ENCODE measurements around the gene PRR5L. TPM values are rescaled to one million over a fixed set of nuclear protein-coding genes. Genes with fewer than 3 reads are reported as not detected.

Gene PRR5L
- total RNA-seq, 1 donor from 2014 or later = 122 TPM

- Mint-ChIP-seq H3K9me3 (ENCODE audit: unreplicated experiment) (no peaks in the 10 kb centered on the region), H3K4me3 (ENCODE audit: unreplicated experiment) (no peak overlapping the region), H3K36me3 (ENCODE audit: low read depth, unreplicated experiment) (no peaks in the 10 kb centered on the region), H3K27me3 (ENCODE audit: unreplicated experiment) (peaks cover 7% of the 10 kb centered on the region), H3K4me1 (ENCODE audit: unreplicated experiment) (peaks cover 50% of the 10 kb centered on the region), H3K27ac (ENCODE audit: unreplicated experiment) (peak overlapping the region; percentile 87)
- TF ChIP-seq, protein P1, sequence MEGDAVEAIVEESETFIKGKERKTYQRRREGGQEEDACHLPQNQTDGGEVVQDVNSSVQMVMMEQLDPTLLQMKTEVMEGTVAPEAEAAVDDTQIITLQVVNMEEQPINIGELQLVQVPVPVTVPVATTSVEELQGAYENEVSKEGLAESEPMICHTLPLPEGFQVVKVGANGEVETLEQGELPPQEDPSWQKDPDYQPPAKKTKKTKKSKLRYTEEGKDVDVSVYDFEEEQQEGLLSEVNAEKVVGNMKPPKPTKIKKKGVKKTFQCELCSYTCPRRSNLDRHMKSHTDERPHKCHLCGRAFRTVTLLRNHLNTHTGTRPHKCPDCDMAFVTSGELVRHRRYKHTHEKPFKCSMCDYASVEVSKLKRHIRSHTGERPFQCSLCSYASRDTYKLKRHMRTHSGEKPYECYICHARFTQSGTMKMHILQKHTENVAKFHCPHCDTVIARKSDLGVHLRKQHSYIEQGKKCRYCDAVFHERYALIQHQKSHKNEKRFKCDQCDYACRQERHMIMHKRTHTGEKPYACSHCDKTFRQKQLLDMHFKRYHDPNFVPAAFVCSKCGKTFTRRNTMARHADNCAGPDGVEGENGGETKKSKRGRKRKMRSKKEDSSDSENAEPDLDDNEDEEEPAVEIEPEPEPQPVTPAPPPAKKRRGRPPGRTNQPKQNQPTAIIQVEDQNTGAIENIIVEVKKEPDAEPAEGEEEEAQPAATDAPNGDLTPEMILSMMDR (IDR thresholded peaks at IDR 0.05; ENCODE audit: unreplicated experiment) = no peak
- DNase-seq (ENCODE audit: low spot score) = no peak
Measured at GRCh38 chr11:36345084-36345511, 49.0 kb downstream of the PRR5L start.

DNA sequence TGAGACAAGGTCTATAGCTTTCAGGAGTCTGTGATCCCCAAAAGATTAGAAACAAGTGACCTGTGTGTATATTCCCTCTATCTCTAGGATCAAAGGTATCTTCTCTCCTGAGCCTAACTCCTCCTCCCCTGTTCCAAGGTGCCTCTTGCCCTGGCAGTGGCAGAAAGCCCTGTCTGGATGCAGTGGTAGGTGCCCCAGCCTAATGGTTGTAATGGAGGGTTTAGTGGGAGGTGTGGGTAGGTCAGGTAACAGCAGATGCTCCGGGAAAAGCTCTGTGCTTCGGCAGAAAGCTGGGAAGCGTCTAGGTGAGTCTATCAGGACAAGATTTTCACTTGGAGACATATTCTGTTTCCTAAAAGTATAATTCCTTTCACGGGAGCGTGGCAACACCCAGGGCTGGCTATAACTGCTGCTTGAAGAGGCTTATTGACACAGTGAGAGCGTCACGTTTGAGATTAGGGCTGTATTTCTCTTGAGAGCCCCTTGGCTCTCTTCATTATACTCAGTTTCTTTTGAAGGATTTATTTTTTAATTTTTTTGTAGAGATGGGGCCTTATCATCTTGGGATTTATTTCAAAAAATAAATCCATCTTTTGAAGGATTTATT is 49.5 kb downstream of the PRR5L start:
- Mint-ChIP-seq H3K9me3 (ENCODE audit: unreplicated experiment) (no peaks in the 10 kb centered on the region), H3K4me3 (ENCODE audit: unreplicated experiment) (no peak overlapping the region), H3K27me3 (ENCODE audit: unreplicated experiment) (peaks cover 7% of the 10 kb centered on the region), H3K4me1 (ENCODE audit: unreplicated experiment) (peaks cover 50% of the 10 kb centered on the region), H3K27ac (ENCODE audit: unreplicated experiment) (peak overlapping the region; percentile 52), H3K36me3 (ENCODE audit: low read depth, unreplicated experiment) (no peaks in the 10 kb centered on the region)
- no peak for DNase-seq (ENCODE audit: low spot score)
- TF ChIP-seq, protein P1 (IDR thresholded peaks at IDR 0.05; ENCODE audit: unreplicated experiment) = no peak

GRCh38 chr11:36346562-36347383 is 50.7 kb downstream of the PRR5L start:
- peak overlapping the region; percentile 2 for H3K27ac Mint-ChIP-seq (ENCODE audit: unreplicated experiment)
- H3K27me3 Mint-ChIP-seq (ENCODE audit: unreplicated experiment) = peaks cover 2% of the 10 kb centered on the region
- no peaks in the 10 kb centered on the region for H3K36me3 Mint-ChIP-seq (ENCODE audit: low read depth, unreplicated experiment)
- H3K4me1 Mint-ChIP-seq (ENCODE audit: unreplicated experiment) = peaks cover 48% of the 10 kb centered on the region
- no peak for DNase-seq (ENCODE audit: low spot score)
- H3K9me3 Mint-ChIP-seq (ENCODE audit: unreplicated experiment) = no peaks in the 10 kb centered on the region
- no peak overlapping the region for H3K4me3 Mint-ChIP-seq (ENCODE audit: unreplicated experiment)
- TF ChIP-seq, protein P1 (IDR thresholded peaks at IDR 0.05; ENCODE audit: unreplicated experiment) = no peak

- H3K9me3 Mint-ChIP-seq (ENCODE audit: unreplicated experiment) = no peaks in the 10 kb centered on the region
- TF ChIP-seq, protein P1 (IDR thresholded peaks at IDR 0.05; ENCODE audit: unreplicated experiment) = no peak
- DNase-seq (ENCODE audit: low spot score) = no peak
- no peak overlapping the region for H3K4me3 Mint-ChIP-seq (ENCODE audit: unreplicated experiment)
- H3K27me3 Mint-ChIP-seq (ENCODE audit: unreplicated experiment) = peaks cover 2% of the 10 kb centered on the region
- peaks cover 53% of the 10 kb centered on the region for H3K4me1 Mint-ChIP-seq (ENCODE audit: unreplicated experiment)
- H3K27ac Mint-ChIP-seq (ENCODE audit: unreplicated experiment) = peak overlapping the region; percentile 2
- H3K36me3 Mint-ChIP-seq (ENCODE audit: low read depth, unreplicated experiment) = no peaks in the 10 kb centered on the region
Measured at GRCh38 chr11:36347384-36347906, 51.4 kb downstream of the PRR5L start.
